PFSK-1 (cell line): ENCODE results near the gene SYNGAP1.

ENCODE experiments used
- POLR2AphosphoS5 ChIP-seq: IDR thresholded peaks from 2 replicates; pipeline ENCODE4 v1.6.1; 2012; ENCODE audit warnings: low read depth, mild to moderate bottlenecking, control low read depth, low read length, moderate library complexity
- REST ChIP-seq, 2 experiments: IDR thresholded peaks; 2 replicates each; pipeline versions ENCODE4 v1.6.1 to v1.8.0; 2011 to 2012; ENCODE audit warnings: low read depth in 2 of 2, low read length in 2 of 2, control low read depth in 1 of 2, inconsistent platforms in 1 of 2, mild to moderate bottlenecking in 1 of 2, moderate library complexity in 1 of 2; ENCODE audit not compliant: insufficient read depth in 1 of 2
- SIN3A ChIP-seq: IDR thresholded peaks from 2 replicates; pipeline ENCODE4 v1.6.1; 2012; ENCODE audit warnings: mild to moderate bottlenecking, low read length, moderate library complexity, borderline replicate concordance; ENCODE audit not compliant: insufficient read depth
- TAF1 ChIP-seq: IDR thresholded peaks from 2 replicates; pipeline ENCODE4 v1.6.1; 2012; ENCODE audit warnings: low read length, control low read depth, borderline replicate concordance; ENCODE audit not compliant: insufficient read depth

DNA sequence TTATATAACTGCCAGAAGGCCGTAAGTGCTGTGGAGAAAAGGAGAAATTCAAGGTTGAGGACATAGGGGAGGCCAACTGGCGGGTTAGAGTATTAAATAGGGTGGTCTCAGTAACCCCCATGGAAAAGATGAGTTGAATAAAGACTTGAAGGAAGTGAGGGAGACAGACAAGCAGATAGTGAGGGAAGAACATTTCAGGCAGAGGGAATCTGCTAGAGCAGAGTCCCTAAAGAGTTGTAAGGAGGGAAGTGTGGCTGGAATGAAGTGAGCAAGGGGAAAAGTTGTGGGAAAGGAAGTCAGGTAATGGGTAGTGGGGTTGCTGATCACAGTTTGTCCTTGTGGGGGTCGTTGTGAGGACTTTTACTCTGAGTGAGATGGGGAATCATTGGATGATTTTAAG, 26.9 kb upstream of the SYNGAP1 start:
- TF ChIP-seq TAF1 (no peak), SIN3A (0 out of 2 replicates have a peak, but pooled peaks have one; percentile 35), REST (IDR thresholded peaks at IDR 0.05; ENCODE audit: insufficient read depth in 1 of 2, low read depth in 2 of 2, low read length in 2 of 2) (no peak), POLR2AphosphoS5 (0 out of 2 replicates have a peak, but pooled peaks have one; percentile 24)
